Keratinocyte (primary cell): Measurements from ENCODE around the gene CELSR1. TPM values are rescaled to one million over a fixed set of nuclear protein-coding genes. Genes with fewer than 3 reads are reported as not detected.

Source experiments
- DNase-seq: peaks from one replicate; pipeline ENCODE4 v3.0.0-alpha.2; 2011; ENCODE audit warnings: low read depth, missing footprints, low spot score
- FAIRE-seq: peaks from 2 replicates; lab custom pipeline; 2011; peaks lifted over from hg19 to GRCh38; lab: Jason Lieb, UNC
- H2AFZ ChIP-seq: 2 replicates; pipeline ENCODE4 v1.6.0; 2012; ENCODE audit warnings: low read length, control low read depth, inconsistent platforms; ENCODE audit not compliant: control insufficient read depth
- H3K27ac ChIP-seq: 2 replicates; pipeline ENCODE4 v1.5.1; 2011; ENCODE audit warnings: low read length; ENCODE audit not compliant: control insufficient read depth, insufficient read depth
- H3K27me3 ChIP-seq: 3 replicates; pipeline ENCODE4 v1.6.0; 2011; ENCODE audit warnings: low read length; ENCODE audit not compliant: control insufficient read depth, insufficient read depth; ENCODE audit errors: extremely low read depth
- H3K36me3 ChIP-seq, 2 experiments: 2 replicates in 1 of 2; 3 replicates in 1 of 2; pipeline ENCODE4 v1.5.1; 2011; ENCODE audit warnings: low read length in 2 of 2, mild to moderate bottlenecking in 1 of 2; ENCODE audit not compliant: control insufficient read depth in 2 of 2, insufficient read depth in 2 of 2; ENCODE audit errors: extremely low read depth in 1 of 2
- H3K4me1 ChIP-seq: 3 replicates; pipeline ENCODE4 v1.5.1; 2011; ENCODE audit warnings: low read length; ENCODE audit not compliant: control insufficient read depth, insufficient read depth; ENCODE audit errors: extremely low read depth
- H3K4me2 ChIP-seq: 3 replicates; pipeline ENCODE4 v1.6.0; 2011; ENCODE audit warnings: low read depth, low read length; ENCODE audit not compliant: control insufficient read depth, insufficient read depth; ENCODE audit errors: extremely low read depth
- H3K4me3 ChIP-seq, 3 experiments: fragments of 200-600 bp in 1 of 3; sonication (generic) in 1 of 3; 2 replicates in 2 of 3; 3 replicates in 1 of 3; pipeline ENCODE4 v1.5.1; 2011 to 2016; ENCODE audit warnings: low read length in 3 of 3, mild to moderate bottlenecking in 3 of 3, control low read depth in 2 of 3, inconsistent platforms in 1 of 3, low read depth in 1 of 3, mixed read lengths in 1 of 3, mixed run types in 1 of 3, moderate library complexity in 1 of 3; ENCODE audit not compliant: control insufficient read depth in 2 of 3, insufficient read depth in 2 of 3; ENCODE audit errors: extremely low read depth in 1 of 3
- H3K79me2 ChIP-seq: 2 replicates; pipeline ENCODE4 v1.6.0; 2012; ENCODE audit warnings: low read length; ENCODE audit not compliant: control insufficient read depth, insufficient read depth
- H3K9ac ChIP-seq: 3 replicates; pipeline ENCODE4 v1.6.0; 2011; ENCODE audit warnings: low read length; ENCODE audit not compliant: control insufficient read depth, insufficient read depth; ENCODE audit errors: extremely low read depth
- H3K9me1 ChIP-seq: 3 replicates; pipeline ENCODE4 v1.6.0; 2011; ENCODE audit warnings: low read length; ENCODE audit not compliant: control insufficient read depth, insufficient read depth; ENCODE audit errors: extremely low read depth
- H3K9me3 ChIP-seq: 2 replicates; pipeline ENCODE4 v1.5.1; 2012; ENCODE audit warnings: low read depth, low read length; ENCODE audit not compliant: control insufficient read depth
- H4K20me1 ChIP-seq: 3 replicates; pipeline ENCODE4 v1.6.0; 2011; ENCODE audit warnings: low read length; ENCODE audit not compliant: control insufficient read depth, insufficient read depth; ENCODE audit errors: extremely low read depth
- EZH2 ChIP-seq: IDR thresholded peaks from one replicate; pipeline ENCODE4 v1.6.1; 2012; ENCODE audit warnings: inconsistent platforms, mild to moderate bottlenecking, low read length, moderate library complexity
- dilution Hi-C: fragments of 300-500 bp; cut with MboI; formaldehyde crosslinking; loops from one replicate; pipeline ENCODE4 v1.7.0; 2020; ENCODE audit warnings: low sequenced_read_pairs; ENCODE audit not compliant: extremely low pct_ligation_motif_present
- polyA plus RNA-seq, 5 experiments: library from polyadenylated mRNA; depleted of rRNA in 3 of 5; stranded (reverse) in 3 of 5; stranded (forward) in 1 of 5; unstranded in 1 of 5; fragments of >200 nt; gene quantifications; 1 replicate in 1 of 5; 2 replicates in 3 of 5; 3 replicates in 1 of 5; pipeline versions ENCODE4 v1.2.1 to v1.2.3, GENCODE V29; 2011 to 2012; ENCODE audit warnings: missing spikeins in 2 of 5, low read depth in 1 of 5, low replicate concordance in 1 of 5
- TF ChIP-seq, protein P1 (sequence below), 3 experiments: IDR thresholded peaks in 1 of 3; conservative IDR thresholded peaks in 1 of 3; optimal IDR thresholded peaks in 1 of 3; 2 replicates in 2 of 3; 3 replicates in 1 of 3; pipeline versions ENCODE3 to v1.5.1; 2011; ENCODE audit warnings: low read length in 3 of 3, mild to moderate bottlenecking in 3 of 3, moderate library complexity in 2 of 3, control low read depth in 1 of 3, inconsistent platforms in 1 of 3; ENCODE audit not compliant: insufficient read depth in 2 of 3; ENCODE audit errors: extremely low read depth in 1 of 3

CELSR1 gene
- polyA plus RNA-seq, 1 donor (not counting 4 experiments of a cell fraction or from before 2014, with no cell fraction given) = 16.1 TPM

DNA sequence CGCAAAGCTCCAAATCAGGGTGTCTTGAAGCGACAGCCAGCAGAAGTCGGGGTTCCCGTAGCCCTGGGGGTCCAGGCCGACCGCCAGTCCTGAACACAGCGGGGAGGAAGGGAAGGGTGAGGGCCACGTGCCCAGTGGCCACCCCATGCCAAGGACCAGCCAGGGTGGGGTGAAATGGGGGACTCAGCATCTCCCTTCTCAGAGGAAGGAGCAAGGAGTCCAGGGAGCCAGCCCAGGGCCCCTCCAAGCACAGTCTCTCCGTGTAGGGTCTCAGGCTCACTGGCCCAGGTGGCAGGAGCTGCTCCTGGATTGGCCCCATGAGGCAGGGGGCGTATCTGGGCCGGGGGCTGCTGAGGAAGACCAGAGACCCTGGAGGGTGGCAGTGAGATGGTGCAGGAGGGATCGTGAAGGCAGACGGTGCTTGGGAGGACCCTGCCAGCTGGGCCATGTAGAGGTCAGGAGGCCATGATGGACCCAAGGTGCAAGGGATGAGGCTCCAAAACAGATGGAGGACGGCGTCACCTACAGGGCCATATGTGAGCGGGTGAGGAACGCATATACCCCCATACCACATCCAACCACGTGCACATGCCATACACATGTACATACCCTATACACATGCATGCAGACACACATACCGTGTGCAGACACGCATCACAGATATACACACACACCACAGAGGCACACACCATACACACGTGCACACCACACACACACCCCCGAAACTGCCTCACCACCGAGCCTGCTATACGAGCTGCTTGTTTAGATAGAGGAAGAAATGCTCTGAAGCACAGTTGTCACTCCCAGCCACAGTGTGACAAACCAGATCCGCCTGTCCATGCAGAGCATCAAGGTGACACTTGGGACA lies 167.5 kb downstream of the CELSR1 start:
- H2AFZ ChIP-seq = no peak overlapping the region
- TF ChIP-seq, protein P1, sequence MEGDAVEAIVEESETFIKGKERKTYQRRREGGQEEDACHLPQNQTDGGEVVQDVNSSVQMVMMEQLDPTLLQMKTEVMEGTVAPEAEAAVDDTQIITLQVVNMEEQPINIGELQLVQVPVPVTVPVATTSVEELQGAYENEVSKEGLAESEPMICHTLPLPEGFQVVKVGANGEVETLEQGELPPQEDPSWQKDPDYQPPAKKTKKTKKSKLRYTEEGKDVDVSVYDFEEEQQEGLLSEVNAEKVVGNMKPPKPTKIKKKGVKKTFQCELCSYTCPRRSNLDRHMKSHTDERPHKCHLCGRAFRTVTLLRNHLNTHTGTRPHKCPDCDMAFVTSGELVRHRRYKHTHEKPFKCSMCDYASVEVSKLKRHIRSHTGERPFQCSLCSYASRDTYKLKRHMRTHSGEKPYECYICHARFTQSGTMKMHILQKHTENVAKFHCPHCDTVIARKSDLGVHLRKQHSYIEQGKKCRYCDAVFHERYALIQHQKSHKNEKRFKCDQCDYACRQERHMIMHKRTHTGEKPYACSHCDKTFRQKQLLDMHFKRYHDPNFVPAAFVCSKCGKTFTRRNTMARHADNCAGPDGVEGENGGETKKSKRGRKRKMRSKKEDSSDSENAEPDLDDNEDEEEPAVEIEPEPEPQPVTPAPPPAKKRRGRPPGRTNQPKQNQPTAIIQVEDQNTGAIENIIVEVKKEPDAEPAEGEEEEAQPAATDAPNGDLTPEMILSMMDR (optimal IDR thresholded peaks at IDR 0.05 in 1 of 3, IDR thresholded peaks at IDR 0.05 in 1 of 3, conservative IDR thresholded peaks at IDR 0.05 in 1 of 3; ENCODE audit: extremely low read depth in 1 of 3, insufficient read depth in 2 of 3, low read length in 3 of 3) = no peak
- TF ChIP-seq EZH2 = no peak
- no peak overlapping the region for H3K9ac ChIP-seq
- H3K36me3 ChIP-seq = peaks cover 9 to 21% of the 10 kb centered on the region in 2 experiments
- no peaks in the 10 kb centered on the region for H3K9me1 ChIP-seq
- FAIRE-seq (no peak), DNase-seq (no peak)
- peaks cover 7% of the 10 kb centered on the region for H4K20me1 ChIP-seq
- no peaks in the 10 kb centered on the region for H3K79me2 ChIP-seq
- no peaks in the 10 kb centered on the region for H3K9me3 ChIP-seq
- H3K4me3 ChIP-seq = no peak overlapping the region
- H3K27ac ChIP-seq = no peak overlapping the region
- no peaks in the 10 kb centered on the region for H3K27me3 ChIP-seq
- H3K4me2 ChIP-seq = no peak overlapping the region
- dilution Hi-C loops = no loop called here
- peaks cover 3% of the 10 kb centered on the region for H3K4me1 ChIP-seq

DNA sequence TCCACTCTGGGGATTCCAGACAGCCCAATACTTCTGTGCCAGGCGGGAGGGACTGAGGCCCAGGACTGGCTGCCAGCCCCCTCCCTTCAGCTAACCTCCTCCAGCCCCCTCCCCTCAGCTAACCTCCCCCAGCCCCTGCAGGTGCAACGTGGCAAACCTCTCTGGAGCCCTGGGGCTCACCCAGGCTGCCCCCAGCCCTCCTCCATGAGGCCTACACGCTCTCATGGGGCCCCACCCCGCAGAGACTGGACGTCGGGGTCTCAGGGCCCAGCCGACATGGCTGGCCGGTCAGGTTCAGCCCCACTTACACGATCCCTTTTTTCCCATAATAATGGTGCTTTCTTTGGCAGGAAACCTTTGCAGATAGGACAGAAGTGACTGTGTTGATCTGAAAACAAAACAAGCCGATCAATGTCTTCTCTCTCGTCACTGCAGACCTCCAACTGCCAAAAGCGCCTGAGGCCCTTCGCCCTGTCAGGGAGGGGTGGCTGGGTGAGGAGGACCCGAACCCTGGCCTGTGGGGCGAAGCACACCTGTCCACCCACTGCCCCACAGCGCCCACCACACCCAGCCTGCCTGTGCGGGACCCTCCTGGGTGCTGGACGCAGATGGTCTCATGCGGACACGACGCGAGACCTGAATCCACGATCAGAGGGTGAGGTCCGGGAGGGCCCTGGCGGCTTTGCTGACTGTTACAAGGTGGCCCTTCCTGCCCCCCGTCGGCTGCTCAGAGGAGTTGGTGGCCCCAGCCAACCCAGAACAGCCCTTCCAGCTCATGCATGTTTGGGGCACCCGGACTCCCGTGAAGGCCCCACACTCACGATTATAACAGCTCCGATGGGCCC lies 168.3 kb downstream of the CELSR1 start:
- no peak overlapping the region for H2AFZ ChIP-seq
- FAIRE-seq (no peak), DNase-seq (no peak)
- H3K4me2 ChIP-seq = no peak overlapping the region
- no peak overlapping the region for H3K4me3 ChIP-seq
- H4K20me1 ChIP-seq = peaks cover 7% of the 10 kb centered on the region
- H3K9me3 ChIP-seq = no peaks in the 10 kb centered on the region
- TF ChIP-seq, protein P1 (optimal IDR thresholded peaks at IDR 0.05 in 1 of 3, IDR thresholded peaks at IDR 0.05 in 1 of 3, conservative IDR thresholded peaks at IDR 0.05 in 1 of 3; ENCODE audit: extremely low read depth in 1 of 3, insufficient read depth in 2 of 3, low read length in 3 of 3) = no peak
- no peak for TF ChIP-seq EZH2
- H3K27me3 ChIP-seq = no peaks in the 10 kb centered on the region
- H3K4me1 ChIP-seq = peaks cover 3% of the 10 kb centered on the region
- peaks cover 13 to 26% of the 10 kb centered on the region in 2 experiments for H3K36me3 ChIP-seq
- H3K9me1 ChIP-seq = no peaks in the 10 kb centered on the region
- no peak overlapping the region for H3K9ac ChIP-seq
- dilution Hi-C loops = no loop called here
- H3K27ac ChIP-seq = no peak overlapping the region
- H3K79me2 ChIP-seq = no peaks in the 10 kb centered on the region
